ENCODE results near the gene QSOX2.

DNA sequence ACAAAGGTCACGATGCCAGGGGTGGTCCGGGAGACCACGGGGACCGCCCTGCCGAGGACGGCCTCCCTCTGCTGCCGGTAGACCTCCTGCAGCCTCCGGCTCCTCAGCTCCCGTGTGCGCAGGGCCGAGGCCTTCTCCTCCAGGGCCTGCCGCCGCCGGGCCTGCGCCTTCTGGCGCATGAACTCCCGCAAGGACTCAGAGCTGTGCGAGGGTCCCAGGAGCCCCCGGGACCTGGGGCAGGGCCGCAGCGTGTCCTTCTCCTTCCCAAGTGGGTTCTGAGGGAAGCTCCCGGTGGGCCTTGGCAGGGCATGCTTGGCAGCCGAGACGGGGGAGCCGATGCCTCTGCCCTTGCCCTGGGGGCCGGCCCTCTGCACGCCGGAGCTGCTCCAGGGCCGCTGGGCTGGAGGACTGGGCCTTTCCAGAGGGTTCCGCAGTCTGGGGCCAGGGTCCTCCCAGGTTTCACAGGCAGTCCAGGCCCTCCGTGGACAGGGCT lies 44.9 kb upstream of the QSOX2 start:
- TF ChIP-seq, protein P1, sequence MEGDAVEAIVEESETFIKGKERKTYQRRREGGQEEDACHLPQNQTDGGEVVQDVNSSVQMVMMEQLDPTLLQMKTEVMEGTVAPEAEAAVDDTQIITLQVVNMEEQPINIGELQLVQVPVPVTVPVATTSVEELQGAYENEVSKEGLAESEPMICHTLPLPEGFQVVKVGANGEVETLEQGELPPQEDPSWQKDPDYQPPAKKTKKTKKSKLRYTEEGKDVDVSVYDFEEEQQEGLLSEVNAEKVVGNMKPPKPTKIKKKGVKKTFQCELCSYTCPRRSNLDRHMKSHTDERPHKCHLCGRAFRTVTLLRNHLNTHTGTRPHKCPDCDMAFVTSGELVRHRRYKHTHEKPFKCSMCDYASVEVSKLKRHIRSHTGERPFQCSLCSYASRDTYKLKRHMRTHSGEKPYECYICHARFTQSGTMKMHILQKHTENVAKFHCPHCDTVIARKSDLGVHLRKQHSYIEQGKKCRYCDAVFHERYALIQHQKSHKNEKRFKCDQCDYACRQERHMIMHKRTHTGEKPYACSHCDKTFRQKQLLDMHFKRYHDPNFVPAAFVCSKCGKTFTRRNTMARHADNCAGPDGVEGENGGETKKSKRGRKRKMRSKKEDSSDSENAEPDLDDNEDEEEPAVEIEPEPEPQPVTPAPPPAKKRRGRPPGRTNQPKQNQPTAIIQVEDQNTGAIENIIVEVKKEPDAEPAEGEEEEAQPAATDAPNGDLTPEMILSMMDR (conservative IDR thresholded peaks at IDR 0.05; ENCODE audit: low read length) = no peak
- no peak for TF ChIP-seq EZH2phosphoT487 (IDR thresholded peaks at IDR 0.05; ENCODE audit: borderline replicate concordance, low read depth, low read length)
